ENCODE results near the gene SEC22A.

The SEC22A gene

DNA sequence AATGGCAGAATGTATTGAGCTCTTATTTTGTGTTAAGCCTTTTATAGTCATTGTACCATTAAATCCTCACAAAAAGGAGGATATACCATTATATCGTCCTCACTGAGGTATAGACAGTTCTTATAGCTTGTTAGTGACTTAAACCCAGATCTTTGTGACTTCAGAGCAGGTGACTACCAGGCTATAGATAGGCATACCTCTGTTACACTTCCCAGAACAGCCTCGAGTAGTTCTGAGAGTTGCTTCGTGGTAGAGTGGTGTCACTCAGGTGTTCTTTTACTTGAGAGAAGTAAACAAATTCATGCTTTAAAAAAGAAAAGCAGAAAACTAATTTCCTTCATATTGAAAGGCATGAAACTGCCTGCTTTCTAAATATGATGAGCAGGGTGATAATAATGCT lies 59.9 kb downstream of the SEC22A start:
- Histone ChIP-seq H3K9me2 (replicated peaks; ENCODE audit: low read depth, low read length) (no peaks in the 10 kb centered on the region), H2AFZ (ENCODE audit: low read length) (no peak overlapping the region), H3K36me3 (ENCODE audit: insufficient read depth, low read length) (no peaks in the 10 kb centered on the region), H3K4me1 (ENCODE audit: insufficient read depth, low read length, poor library complexity, severe bottlenecking) (no peaks in the 10 kb centered on the region), H3K9ac (ENCODE audit: low read depth, low read length, poor library complexity, severe bottlenecking) (no peak overlapping the region), H3K4me2 (ENCODE audit: low read depth, low read length, poor library complexity, severe bottlenecking) (no peak overlapping the region), H3K79me2 (ENCODE audit: insufficient read depth, low read length) (no peaks in the 10 kb centered on the region), H3K4me3 (ENCODE audit: low read length, poor library complexity, severe bottlenecking) (no peak overlapping the region), H3K9me3 (ENCODE audit: insufficient read depth, low read depth, low read length) (no peaks in the 10 kb centered on the region), H3K27me3 (ENCODE audit: insufficient read depth, low read length, poor library complexity, severe bottlenecking) (no peaks in the 10 kb centered on the region), H3F3A (ENCODE audit: low read depth) (no peaks in the 10 kb centered on the region), H4K20me1 (ENCODE audit: insufficient read depth, low read length, poor library complexity, severe bottlenecking) (no peaks in the 10 kb centered on the region)
- TF ChIP-seq, protein P1, sequence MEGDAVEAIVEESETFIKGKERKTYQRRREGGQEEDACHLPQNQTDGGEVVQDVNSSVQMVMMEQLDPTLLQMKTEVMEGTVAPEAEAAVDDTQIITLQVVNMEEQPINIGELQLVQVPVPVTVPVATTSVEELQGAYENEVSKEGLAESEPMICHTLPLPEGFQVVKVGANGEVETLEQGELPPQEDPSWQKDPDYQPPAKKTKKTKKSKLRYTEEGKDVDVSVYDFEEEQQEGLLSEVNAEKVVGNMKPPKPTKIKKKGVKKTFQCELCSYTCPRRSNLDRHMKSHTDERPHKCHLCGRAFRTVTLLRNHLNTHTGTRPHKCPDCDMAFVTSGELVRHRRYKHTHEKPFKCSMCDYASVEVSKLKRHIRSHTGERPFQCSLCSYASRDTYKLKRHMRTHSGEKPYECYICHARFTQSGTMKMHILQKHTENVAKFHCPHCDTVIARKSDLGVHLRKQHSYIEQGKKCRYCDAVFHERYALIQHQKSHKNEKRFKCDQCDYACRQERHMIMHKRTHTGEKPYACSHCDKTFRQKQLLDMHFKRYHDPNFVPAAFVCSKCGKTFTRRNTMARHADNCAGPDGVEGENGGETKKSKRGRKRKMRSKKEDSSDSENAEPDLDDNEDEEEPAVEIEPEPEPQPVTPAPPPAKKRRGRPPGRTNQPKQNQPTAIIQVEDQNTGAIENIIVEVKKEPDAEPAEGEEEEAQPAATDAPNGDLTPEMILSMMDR (conservative IDR thresholded peaks at IDR 0.05; ENCODE audit: low read length), result no peak
- no peak for TF ChIP-seq EZH2phosphoT487 (IDR thresholded peaks at IDR 0.05; ENCODE audit: borderline replicate concordance)

DNA sequence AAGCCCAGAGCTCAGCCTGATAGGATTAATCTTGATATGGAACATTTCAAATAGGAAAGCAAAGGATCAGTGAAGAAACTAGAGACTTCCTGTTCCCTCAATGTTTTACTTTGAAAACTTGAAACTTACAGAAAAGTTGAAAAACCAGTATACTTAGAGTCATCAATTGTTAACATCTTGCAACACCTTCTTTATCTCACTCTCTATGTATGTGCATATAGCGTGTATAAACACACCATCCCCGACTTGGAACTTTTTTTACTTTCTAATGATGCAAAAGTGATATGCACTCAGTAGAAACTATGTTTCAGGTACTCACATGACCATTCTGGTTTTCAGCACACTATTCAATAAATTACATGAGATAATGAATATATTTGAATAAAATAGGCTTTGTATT lies 60.5 kb downstream of the SEC22A start:
- no peaks in the 10 kb centered on the region for H3K9me2 ChIP-seq (replicated peaks; ENCODE audit: low read depth, low read length)

DNA sequence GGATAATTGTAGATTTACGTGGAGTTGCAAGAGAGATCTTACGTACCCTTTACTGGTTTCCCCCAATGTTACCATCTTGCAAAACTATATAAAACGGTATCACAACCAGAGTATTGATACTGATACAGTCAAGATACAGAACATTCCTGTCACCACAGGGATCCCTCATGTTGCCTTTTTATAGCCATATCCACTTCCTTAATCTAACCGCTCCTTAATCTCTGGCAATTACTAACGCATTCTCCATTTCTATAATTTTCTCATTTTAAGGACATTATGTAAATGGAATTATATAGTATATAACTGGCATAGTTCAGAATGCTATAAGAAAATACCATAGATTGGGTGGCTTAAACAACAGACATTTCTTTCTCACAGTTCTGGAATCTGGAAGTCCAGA lies 61.1 kb downstream of the SEC22A start:
- Histone ChIP-seq H4K20me1 (ENCODE audit: insufficient read depth, low read length, poor library complexity, severe bottlenecking) (no peaks in the 10 kb centered on the region), H3K27me3 (ENCODE audit: insufficient read depth, low read length, poor library complexity, severe bottlenecking) (no peaks in the 10 kb centered on the region), H3K9me3 (ENCODE audit: insufficient read depth, low read depth, low read length) (no peaks in the 10 kb centered on the region), H3K4me2 (ENCODE audit: low read depth, low read length, poor library complexity, severe bottlenecking) (no peak overlapping the region), H3K9ac (ENCODE audit: low read depth, low read length, poor library complexity, severe bottlenecking) (no peak overlapping the region), H2AFZ (ENCODE audit: low read length) (no peak overlapping the region), H3K9me2 (replicated peaks; ENCODE audit: low read depth, low read length) (no peaks in the 10 kb centered on the region), H3F3A (ENCODE audit: low read depth) (no peaks in the 10 kb centered on the region), H3K4me3 (ENCODE audit: low read length, poor library complexity, severe bottlenecking) (no peak overlapping the region), H3K36me3 (ENCODE audit: insufficient read depth, low read length) (0 out of 2 replicates have a peak, but pooled peaks cover 4% of the 10 kb centered on the region), H3K4me1 (ENCODE audit: insufficient read depth, low read length, poor library complexity, severe bottlenecking) (no peaks in the 10 kb centered on the region), H3K79me2 (ENCODE audit: insufficient read depth, low read length) (no peaks in the 10 kb centered on the region)
- no peak for TF ChIP-seq EZH2phosphoT487 (IDR thresholded peaks at IDR 0.05; ENCODE audit: borderline replicate concordance)
- TF ChIP-seq, protein P1 (conservative IDR thresholded peaks at IDR 0.05; ENCODE audit: low read length), result no peak

More for the DNA sequence above, 60.5 kb downstream of the SEC22A start:
- no peaks in the 10 kb centered on the region for H4K20me1 ChIP-seq (ENCODE audit: insufficient read depth, low read length, poor library complexity, severe bottlenecking)
- no peaks in the 10 kb centered on the region for H3K4me1 ChIP-seq (ENCODE audit: insufficient read depth, low read length, poor library complexity, severe bottlenecking)
- no peaks in the 10 kb centered on the region for H3K27me3 ChIP-seq (ENCODE audit: insufficient read depth, low read length, poor library complexity, severe bottlenecking)
- no peaks in the 10 kb centered on the region for H3K9me3 ChIP-seq (ENCODE audit: insufficient read depth, low read depth, low read length)
- no peak overlapping the region for H3K4me3 ChIP-seq (ENCODE audit: low read length, poor library complexity, severe bottlenecking)
- H3K9ac ChIP-seq (ENCODE audit: low read depth, low read length, poor library complexity, severe bottlenecking), result no peak overlapping the region
- no peaks in the 10 kb centered on the region for H3K79me2 ChIP-seq (ENCODE audit: insufficient read depth, low read length)
- TF ChIP-seq, protein P1 (conservative IDR thresholded peaks at IDR 0.05; ENCODE audit: low read length), result no peak
- no peak overlapping the region for H2AFZ ChIP-seq (ENCODE audit: low read length)
- H3K36me3 ChIP-seq (ENCODE audit: insufficient read depth, low read length), result 0 out of 2 replicates have a peak, but pooled peaks cover 4% of the 10 kb centered on the region
- no peaks in the 10 kb centered on the region for H3F3A ChIP-seq (ENCODE audit: low read depth)
- no peak overlapping the region for H3K4me2 ChIP-seq (ENCODE audit: low read depth, low read length, poor library complexity, severe bottlenecking)
